ENCODE data around the gene E2F1. TPM values are rescaled to one million over a fixed set of nuclear protein-coding genes. Genes with fewer than 3 reads are reported as not detected.

E2F1 gene
- total RNA-seq, 2 experiments from 2014 or later: 87.7 to 100 TPM

- H3K36me3 Mint-ChIP-seq: no peaks in the 10 kb centered on the region
- peak within 1 kb of the TSS; percentile 76 for H3K4me3 Mint-ChIP-seq
- CTCF ChIA-PET: interaction anchor here (0.9 to 7.5 kb wide), 5 partner anchors 7 to 219 kb away, joined by 3 to 67 read pairs (median 3); partner anchors contain the start of genes CBFA2T2 and ZNF341
- ATAC-seq: no peak
- no peak for DNase-seq
- H3K9me3 Mint-ChIP-seq (ENCODE audit: low read depth): no peaks in the 10 kb centered on the region
- H3K27ac Mint-ChIP-seq: peak within 1 kb of the TSS; percentile 84
- peaks cover 34% of the 10 kb centered on the region for H3K4me1 Mint-ChIP-seq
- no peaks in the 10 kb centered on the region for H3K27me3 Mint-ChIP-seq
Observed at GRCh38 chr20:33662172-33662571, 24.0 kb downstream of the E2F1 start, which contains the start of gene C20orf144. TSS of gene C20orf144 (plus strand) at chr20:33662327. CDS start at chr20:33662346, 19 bp downstream.

DNA sequence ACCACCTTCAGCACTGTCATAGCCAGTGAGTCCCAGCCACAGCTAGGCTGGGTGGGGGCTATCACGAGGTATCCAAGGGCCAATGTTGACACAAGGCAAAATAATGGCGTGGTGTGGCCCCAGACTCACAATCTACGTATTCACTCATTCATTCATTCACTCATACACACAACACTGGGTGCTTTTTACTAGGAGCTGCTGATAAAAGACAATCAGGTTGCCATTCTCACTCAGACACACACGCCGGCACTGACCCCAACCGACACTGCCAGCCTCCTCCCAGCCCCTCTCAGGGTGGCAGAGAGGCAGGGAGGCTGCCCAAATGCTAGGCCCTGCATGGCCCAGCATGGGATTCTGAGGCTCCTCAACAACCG lies 25.5 kb downstream of the E2F1 start:
- H3K9me3 Mint-ChIP-seq (ENCODE audit: low read depth): no peaks in the 10 kb centered on the region
- peaks cover 25% of the 10 kb centered on the region for H3K4me1 Mint-ChIP-seq
- CTCF ChIA-PET: interaction anchor here (0.8 kb wide), 1 partner anchor 203 kb away, joined by 3 read pairs; no protein-coding TSS in a partner anchor
- H3K36me3 Mint-ChIP-seq: no peaks in the 10 kb centered on the region
- no peaks in the 10 kb centered on the region for H3K27me3 Mint-ChIP-seq
- H3K4me3 Mint-ChIP-seq: no peak overlapping the region
- H3K27ac Mint-ChIP-seq: no peak overlapping the region
- no peak for ATAC-seq
- no peak for DNase-seq

DNA sequence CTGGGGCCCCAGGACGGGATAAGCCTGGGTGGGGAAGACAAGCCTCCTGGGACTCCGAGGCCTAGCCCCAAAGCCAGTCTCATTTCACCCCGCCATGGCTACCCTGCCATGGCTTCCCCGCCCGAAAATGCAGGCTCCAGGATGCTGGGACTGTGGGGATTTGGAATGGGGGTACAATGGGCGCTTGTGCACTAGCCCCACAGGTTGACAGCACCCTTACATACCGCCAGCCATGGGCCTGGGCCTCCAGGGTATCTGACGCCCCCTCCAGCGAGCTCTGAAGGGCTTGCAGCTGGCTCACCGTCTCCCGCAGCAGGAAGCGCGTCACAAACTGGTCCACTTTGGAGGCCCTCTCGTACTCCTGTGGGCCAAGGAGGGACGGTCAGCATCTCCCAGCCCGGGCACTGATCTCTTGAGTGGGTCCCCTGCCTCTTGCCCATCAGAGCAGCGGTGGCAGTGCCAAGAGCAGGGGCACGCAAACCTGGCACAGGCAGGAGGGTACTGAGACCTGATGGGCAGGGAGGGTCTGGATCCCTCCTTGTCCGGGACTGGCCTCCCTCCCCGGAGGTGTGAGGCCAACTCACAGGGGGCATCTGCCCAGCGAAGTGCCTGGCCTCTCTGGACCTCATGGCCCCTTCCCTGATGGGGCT lies 26.0 kb downstream of the E2F1 start:
- Mint-ChIP-seq H3K4me3 (no peak overlapping the region), H3K27ac (no peak overlapping the region), H3K4me1 (peaks cover 20% of the 10 kb centered on the region), H3K9me3 (ENCODE audit: low read depth) (no peaks in the 10 kb centered on the region), H3K36me3 (no peaks in the 10 kb centered on the region), H3K27me3 (no peaks in the 10 kb centered on the region)
- no peak for DNase-seq
- CTCF ChIA-PET: no interaction called here
- no peak for ATAC-seq

DNA sequence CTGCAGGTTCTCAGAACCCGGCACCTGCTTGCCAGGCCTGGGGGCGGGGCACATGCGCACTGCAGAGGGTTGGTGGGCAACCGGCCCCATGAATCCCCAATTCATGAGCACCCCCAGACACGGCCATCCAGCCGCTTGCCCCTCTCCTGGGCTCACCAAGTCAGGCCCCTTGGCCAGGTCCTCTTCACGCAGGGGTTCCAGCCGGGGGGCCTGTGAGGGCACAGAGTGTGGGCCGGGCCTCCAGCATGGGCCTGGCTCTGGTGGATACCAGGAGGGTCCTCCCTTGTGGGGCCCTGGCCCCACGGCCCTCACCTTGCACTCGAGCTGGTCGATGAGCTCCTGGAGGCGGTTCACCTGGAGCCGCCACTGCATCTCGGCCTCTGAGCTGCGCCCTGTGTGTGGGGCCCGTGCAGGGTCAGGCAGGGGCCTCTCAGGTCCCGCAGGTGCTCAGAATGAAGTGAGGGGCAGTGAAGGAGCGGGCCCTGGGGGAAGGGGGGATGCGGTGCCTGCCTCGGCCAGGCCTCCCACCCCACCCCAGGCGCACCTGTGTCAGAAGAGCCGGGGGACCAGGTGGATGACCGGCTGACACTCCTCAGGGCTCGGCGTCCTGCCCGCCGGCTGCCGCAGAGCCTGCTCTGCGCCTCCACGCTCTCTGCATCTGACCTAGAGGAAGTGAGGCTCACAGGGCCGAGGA lies 26.7 kb downstream of the E2F1 start:
- Mint-ChIP-seq H3K4me3 (no peak overlapping the region), H3K4me1 (peaks cover 14% of the 10 kb centered on the region), H3K27ac (no peak overlapping the region), H3K27me3 (no peaks in the 10 kb centered on the region), H3K9me3 (ENCODE audit: low read depth) (no peaks in the 10 kb centered on the region), H3K36me3 (no peaks in the 10 kb centered on the region)
- ATAC-seq (no peak), DNase-seq (no peak)
- CTCF ChIA-PET: no interaction called here

GRCh38 chr20:33658929-33659328 lies 27.3 kb downstream of the E2F1 start:
- DNase-seq: no peak
- peaks cover 9% of the 10 kb centered on the region for H3K4me1 Mint-ChIP-seq
- CTCF ChIA-PET: interaction anchor here (7.7 kb wide), 1 partner anchor 7 kb away, joined by 67 read pairs; the partner anchor contains the start of genes ACTL10 and C20orf144
- no peaks in the 10 kb centered on the region for H3K36me3 Mint-ChIP-seq
- no peak for ATAC-seq
- H3K27me3 Mint-ChIP-seq: no peaks in the 10 kb centered on the region
- H3K9me3 Mint-ChIP-seq (ENCODE audit: low read depth): no peaks in the 10 kb centered on the region
- no peak overlapping the region for H3K4me3 Mint-ChIP-seq
- H3K27ac Mint-ChIP-seq: no peak overlapping the region

DNA sequence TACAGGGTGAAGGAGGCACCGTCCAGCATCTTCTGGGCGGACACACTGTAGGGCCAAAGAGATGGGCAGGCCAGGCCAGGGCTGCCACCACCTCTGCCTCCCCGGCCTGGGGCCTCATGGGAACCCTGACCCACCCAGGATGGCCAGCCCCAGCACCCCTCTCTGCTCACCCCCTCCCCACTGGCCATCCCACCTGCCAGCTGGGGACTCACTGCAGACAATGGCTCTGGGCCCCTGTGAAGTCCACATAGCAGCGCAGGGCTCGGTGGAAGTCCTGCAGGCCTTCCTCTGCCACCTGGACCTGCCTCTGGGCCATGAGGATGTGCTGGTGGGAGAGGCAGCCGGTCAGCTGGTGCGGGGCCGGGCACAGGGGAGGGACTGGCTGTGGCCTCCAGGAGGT lies 27.7 kb downstream of the E2F1 start:
- Mint-ChIP-seq H3K27me3 (no peaks in the 10 kb centered on the region), H3K9me3 (ENCODE audit: low read depth) (no peaks in the 10 kb centered on the region), H3K4me3 (no peak overlapping the region), H3K36me3 (no peaks in the 10 kb centered on the region), H3K27ac (no peak overlapping the region), H3K4me1 (peaks cover 9% of the 10 kb centered on the region)
- no peak for ATAC-seq
- CTCF ChIA-PET: interaction anchor here (7.7 kb wide), 1 partner anchor 7 kb away, joined by 67 read pairs; the partner anchor contains the start of genes ACTL10 and C20orf144
- no peak for DNase-seq

GRCh38 chr20:33657704-33658095 lies 28.5 kb downstream of the E2F1 start:
- H3K27me3 Mint-ChIP-seq: no peaks in the 10 kb centered on the region
- ATAC-seq: no peak

DNA sequence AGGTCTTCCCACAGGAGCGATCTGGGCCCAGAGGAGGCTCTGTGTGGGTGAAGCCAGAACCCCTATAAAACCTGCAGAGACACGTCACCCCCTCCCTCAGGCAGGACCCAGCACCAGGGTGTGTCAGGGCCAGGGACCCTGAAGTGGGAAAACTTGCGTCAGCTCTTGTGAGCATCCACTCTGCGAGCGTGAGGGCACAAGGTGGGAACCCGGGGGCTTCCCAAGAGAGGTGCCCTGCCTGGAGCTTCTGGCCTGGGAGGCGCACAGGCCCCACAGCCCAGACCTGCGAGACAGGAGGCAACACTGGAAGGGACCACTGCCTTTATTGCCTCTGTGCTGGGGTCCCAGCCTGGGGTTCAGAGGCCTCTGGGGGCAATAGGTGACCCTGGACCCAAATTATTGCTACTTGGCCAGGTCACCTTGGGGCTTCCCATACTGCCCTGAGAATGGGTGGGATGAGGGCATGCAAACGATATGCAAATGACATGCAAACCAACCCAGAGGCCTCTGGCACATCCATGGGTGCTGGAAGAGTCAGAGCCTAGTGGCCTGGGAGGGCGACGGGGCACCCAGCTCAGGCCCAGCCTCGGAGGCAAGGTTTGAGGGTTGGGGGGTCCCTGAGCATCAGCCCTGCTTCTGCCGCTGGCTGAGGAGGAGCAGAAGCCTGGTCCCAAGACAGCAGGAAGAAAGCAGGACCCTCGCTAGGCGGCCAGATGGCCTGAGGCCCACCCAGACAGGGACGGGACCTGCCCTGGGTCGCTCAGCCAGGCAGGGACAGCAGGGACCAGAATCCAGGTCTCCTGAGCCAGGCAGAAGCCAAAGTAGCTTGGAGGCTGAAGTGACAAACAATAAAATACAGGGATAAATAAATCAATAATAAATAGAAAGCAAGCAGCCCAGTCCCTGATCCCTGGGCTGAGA lies 29.1 kb downstream of the E2F1 start:
- Mint-ChIP-seq H3K9me3 (ENCODE audit: low read depth) (no peaks in the 10 kb centered on the region), H3K27me3 (no peaks in the 10 kb centered on the region), H3K36me3 (no peaks in the 10 kb centered on the region), H3K4me1 (peaks cover 14% of the 10 kb centered on the region), H3K4me3 (no peak overlapping the region), H3K27ac (no peak overlapping the region)
- DNase-seq: no peak
- CTCF ChIA-PET: interaction anchor here (1.2 to 7.7 kb wide), 2 partner anchors 9 to 200 kb away, joined by 4 to 67 read pairs; partner anchors contain the start of genes ACTL10 and C20orf144
- no peak for ATAC-seq

More at GRCh38 chr20:33657704-33658095, 28.5 kb downstream of the E2F1 start:
- Mint-ChIP-seq H3K27ac (no peak overlapping the region), H3K4me3 (no peak overlapping the region), H3K9me3 (ENCODE audit: low read depth) (no peaks in the 10 kb centered on the region), H3K36me3 (no peaks in the 10 kb centered on the region), H3K4me1 (peaks cover 12% of the 10 kb centered on the region)
- no peak for DNase-seq
- CTCF ChIA-PET: interaction anchor here (7.7 kb wide), 1 partner anchor 8 kb away, joined by 67 read pairs; the partner anchor contains the start of genes ACTL10 and C20orf144

- DNase-seq: no peak
- no peaks in the 10 kb centered on the region for H3K9me3 Mint-ChIP-seq (ENCODE audit: low read depth)
- H3K27ac Mint-ChIP-seq: no peak overlapping the region
- no peaks in the 10 kb centered on the region for H3K36me3 Mint-ChIP-seq
- CTCF ChIA-PET: interaction anchor here (1.2 to 7.7 kb wide), 2 partner anchors 10 to 199 kb away, joined by 4 to 67 read pairs; partner anchors contain the start of genes ACTL10 and C20orf144
- H3K27me3 Mint-ChIP-seq: no peaks in the 10 kb centered on the region
- H3K4me3 Mint-ChIP-seq: no peak overlapping the region
- ATAC-seq: no peak
- peaks cover 22% of the 10 kb centered on the region for H3K4me1 Mint-ChIP-seq
Observed at GRCh38 chr20:33656010-33656782, 30.0 kb downstream of the E2F1 start.

GRCh38 chr20:33655164-33655563 lies 31.0 kb downstream of the E2F1 start:
- Mint-ChIP-seq H3K4me1 (peaks cover 22% of the 10 kb centered on the region), H3K4me3 (no peak overlapping the region), H3K36me3 (no peaks in the 10 kb centered on the region), H3K9me3 (ENCODE audit: low read depth) (no peaks in the 10 kb centered on the region), H3K27ac (no peak overlapping the region), H3K27me3 (no peaks in the 10 kb centered on the region)
- ATAC-seq (no peak), DNase-seq (no peak)
- CTCF ChIA-PET: interaction anchor here (0.6 to 7.7 kb wide), 2 partner anchors 11 to 140 kb away, joined by 4 to 67 read pairs; partner anchors contain the start of genes ACTL10 and C20orf144

GRCh38 chr20:33654680-33655161 lies 31.5 kb downstream of the E2F1 start:
- Mint-ChIP-seq H3K36me3 (no peaks in the 10 kb centered on the region), H3K4me3 (no peak overlapping the region), H3K4me1 (peaks cover 22% of the 10 kb centered on the region), H3K27me3 (no peaks in the 10 kb centered on the region), H3K27ac (no peak overlapping the region), H3K9me3 (ENCODE audit: low read depth) (no peaks in the 10 kb centered on the region)
- DNase-seq: no peak
- ATAC-seq: no peak
- CTCF ChIA-PET: interaction anchor here (1.7 to 7.7 kb wide), 2 partner anchors 11 to 165 kb away, joined by 6 to 67 read pairs; partner anchors contain the start of genes ACTL10, C20orf144 and CBFA2T2

Data from activated CD8-positive, alpha-beta memory T cell treated with anti-CD3 and anti-CD28 coated beads, Interleukin-2, amount 10 ng/mL, durations not matched to agents 7 days and 5 days (primary cell).